Renal cortical epithelial cell (primary cell): ENCODE data around the gene BMAL1. TPM values are rescaled to one million over a fixed set of nuclear protein-coding genes. Genes with fewer than 3 reads are reported as not detected.

ENCODE experiments used
- DNase-seq: peaks from one replicate; pipeline ENCODE4 v3.0.0-alpha.2; 2011; ENCODE audit warnings: low read depth
- total RNA-seq: library from RNA; depleted of rRNA; stranded (reverse); fragments of >200 nt; gene quantifications from 2 replicates; pipeline ENCODE4 v1.2.3, GENCODE V29; 2014

BMAL1 gene
- total RNA-seq, 1 donor from 2014 or later: 20.7 TPM

GRCh38 chr11:13291361-13291760 lies 13.8 kb downstream of the BMAL1 start:
- DNase-seq: no peak

GRCh38 chr11:13291800-13292199 lies 14.2 kb downstream of the BMAL1 start:
- DNase-seq: no peak

- DNase-seq: peak; percentile 43
These were observed 15.4 kb downstream of the BMAL1 start for GRCh38 chr11:13292970-13293369.

- no peak for DNase-seq
These were observed 16.6 kb downstream of the BMAL1 start for GRCh38 chr11:13294178-13294577.

GRCh38 chr11:13294771-13295579 lies 17.4 kb downstream of the BMAL1 start:
- DNase-seq: no peak

GRCh38 chr11:13297308-13297916 lies 19.8 kb downstream of the BMAL1 start:
- no peak for DNase-seq

- no peak for DNase-seq
These were observed 20.3 kb downstream of the BMAL1 start for GRCh38 chr11:13297917-13298356.

GRCh38 chr11:13298765-13299164 lies 21.2 kb downstream of the BMAL1 start:
- DNase-seq: no peak

- no peak for DNase-seq
These were observed 23.9 kb downstream of the BMAL1 start for GRCh38 chr11:13301522-13301921.

- no peak for DNase-seq
These were observed 24.9 kb downstream of the BMAL1 start for GRCh38 chr11:13302420-13302958.

- DNase-seq: no peak
These were observed 26.4 kb downstream of the BMAL1 start for GRCh38 chr11:13303668-13304649.

- DNase-seq: no peak
These were observed 27.2 kb downstream of the BMAL1 start for GRCh38 chr11:13304655-13305335.

GRCh38 chr11:13308704-13309103 lies 31.1 kb downstream of the BMAL1 start:
- no peak for DNase-seq

- DNase-seq: no peak
These were observed 31.6 kb downstream of the BMAL1 start for GRCh38 chr11:13309156-13309555.

- no peak for DNase-seq
These were observed 32.9 kb downstream of the BMAL1 start for GRCh38 chr11:13310443-13310842.

- DNase-seq: no peak
These were observed 34.0 kb downstream of the BMAL1 start for GRCh38 chr11:13311570-13311969.

GRCh38 chr11:13313005-13313819 lies 35.6 kb downstream of the BMAL1 start:
- DNase-seq: no peak

- no peak for DNase-seq
These were observed 37.2 kb downstream of the BMAL1 start for GRCh38 chr11:13314676-13315394.

GRCh38 chr11:13315517-13316432 lies 38.2 kb downstream of the BMAL1 start:
- peak; percentile 45 for DNase-seq
